Measurements from ENCODE around the gene UQCC2.

DNA sequence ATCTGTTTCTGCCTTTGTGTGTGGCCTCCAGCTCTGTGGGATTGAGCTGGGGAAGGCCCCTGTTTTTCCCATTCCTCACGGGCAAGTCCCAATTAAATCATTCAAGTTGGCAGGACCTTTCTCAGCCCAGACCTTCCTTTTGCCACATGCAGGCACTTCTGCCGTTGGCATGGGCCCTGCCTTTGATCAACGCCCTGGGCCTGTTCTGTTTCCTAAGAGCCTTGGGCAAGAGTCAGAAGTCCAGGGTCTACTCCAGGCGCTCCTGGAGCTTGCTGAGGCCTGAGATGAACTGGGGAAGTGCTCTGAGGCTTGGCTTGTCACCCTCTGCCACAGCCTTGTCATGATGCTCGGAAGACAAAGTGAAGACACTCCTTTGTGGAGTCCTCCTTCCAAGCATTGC lies 28.1 kb upstream of the UQCC2 start:
- TF ChIP-seq, protein P1, sequence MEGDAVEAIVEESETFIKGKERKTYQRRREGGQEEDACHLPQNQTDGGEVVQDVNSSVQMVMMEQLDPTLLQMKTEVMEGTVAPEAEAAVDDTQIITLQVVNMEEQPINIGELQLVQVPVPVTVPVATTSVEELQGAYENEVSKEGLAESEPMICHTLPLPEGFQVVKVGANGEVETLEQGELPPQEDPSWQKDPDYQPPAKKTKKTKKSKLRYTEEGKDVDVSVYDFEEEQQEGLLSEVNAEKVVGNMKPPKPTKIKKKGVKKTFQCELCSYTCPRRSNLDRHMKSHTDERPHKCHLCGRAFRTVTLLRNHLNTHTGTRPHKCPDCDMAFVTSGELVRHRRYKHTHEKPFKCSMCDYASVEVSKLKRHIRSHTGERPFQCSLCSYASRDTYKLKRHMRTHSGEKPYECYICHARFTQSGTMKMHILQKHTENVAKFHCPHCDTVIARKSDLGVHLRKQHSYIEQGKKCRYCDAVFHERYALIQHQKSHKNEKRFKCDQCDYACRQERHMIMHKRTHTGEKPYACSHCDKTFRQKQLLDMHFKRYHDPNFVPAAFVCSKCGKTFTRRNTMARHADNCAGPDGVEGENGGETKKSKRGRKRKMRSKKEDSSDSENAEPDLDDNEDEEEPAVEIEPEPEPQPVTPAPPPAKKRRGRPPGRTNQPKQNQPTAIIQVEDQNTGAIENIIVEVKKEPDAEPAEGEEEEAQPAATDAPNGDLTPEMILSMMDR (IDR thresholded peaks at IDR 0.05; ENCODE audit: low read length), result no peak
- no peak for TF ChIP-seq EZH2 (IDR thresholded peaks at IDR 0.05; ENCODE audit: borderline replicate concordance, low read length)
